Kidney (tissue), 14 donors: ENCODE results near the gene TSPAN15. TPM values are rescaled to one million over a fixed set of nuclear protein-coding genes. Genes with fewer than 3 reads are reported as not detected.
A peak's percentile ranks its signal among the peaks of the same experiment; 100 is the strongest.

ENCODE experiments used
- DNase-seq, 5 donors: peaks; one replicate each; pipeline ENCODE4 v3.0.0-alpha.2; 2013 to 2020
- FAIRE-seq: peaks from 2 replicates; lab custom pipeline; 2012; peaks lifted over from hg19 to GRCh38; lab: Jason Lieb, UNC
- H3K27ac ChIP-seq, 2 donors: one replicate each; pipeline ENCODE4 v1.7.0; 2013; ENCODE audit warnings: low read depth in 2 of 2, low read length in 2 of 2, inconsistent platforms in 1 of 2
- H3K27me3 ChIP-seq: one replicate; pipeline ENCODE4 v1.7.1; 2013; ENCODE audit warnings: low read length, inconsistent platforms; ENCODE audit not compliant: control insufficient read depth, insufficient read depth
- H3K36me3 ChIP-seq, 3 donors: one replicate each; pipeline versions ENCODE4 v1.7.0 to v1.7.1; 2013; ENCODE audit warnings: low read length in 3 of 3, control low read depth in 1 of 3, inconsistent platforms in 1 of 3; ENCODE audit not compliant: insufficient read depth in 3 of 3, control insufficient read depth in 2 of 3
- H3K4me1 ChIP-seq, 3 donors: one replicate each; pipeline versions ENCODE4 v1.7.0 to v1.7.1; 2013; ENCODE audit warnings: low read length in 3 of 3, inconsistent platforms in 1 of 3, low read depth in 1 of 3; ENCODE audit not compliant: control insufficient read depth in 2 of 3, insufficient read depth in 2 of 3
- H3K4me3 ChIP-seq, 3 donors: one replicate each; pipeline versions ENCODE4 v1.7.0 to v1.8.1; 2013; ENCODE audit warnings: low read length in 3 of 3, control low read depth in 1 of 3, inconsistent platforms in 1 of 3
- H3K9ac ChIP-seq, 3 donors: one replicate each; pipeline versions ENCODE4 v1.7.0 to v1.7.1; 2013; ENCODE audit warnings: low read length in 3 of 3, control low read depth in 1 of 3, inconsistent platforms in 1 of 3
- H3K9me3 ChIP-seq, 3 donors: one replicate each; pipeline versions ENCODE4 v1.7.0 to v1.7.1; 2013; ENCODE audit warnings: low read length in 3 of 3, control low read depth in 1 of 3, inconsistent platforms in 1 of 3; ENCODE audit not compliant: control insufficient read depth in 2 of 3, insufficient read depth in 1 of 3
- CTCF ChIP-seq: IDR thresholded peaks from 3 replicates; pipeline ENCODE4 v1.5.1; 2012; ENCODE audit warnings: mild to moderate bottlenecking, moderate library complexity, borderline replicate concordance; ENCODE audit not compliant: insufficient read depth; ENCODE audit errors: extremely low read depth
- intact Hi-C: fragments of 100-400 bp; cut with DNase I; formaldehyde crosslinking; loops from one replicate; pipeline ENCODE4 v1.11.1; 2022
- polyA plus RNA-seq: library from polyadenylated mRNA; stranded (reverse); fragments of 350-450 nt; fragmentation: Illumina TruSeq; extraction: RNeasy Lipid Tissue Mini Kit (QIAGEN cat#74804); gene quantifications from one replicate; pipeline ENCODE4 v1.2.3, GENCODE V29; 2014; ENCODE audit warnings: low read depth, low replicate concordance; ENCODE audit not compliant: insufficient read depth
- total RNA-seq: library from RNA; stranded (reverse); fragmentation: NEBNext Ultra II Directional; extraction: Animal tissue kit (Norgen Biotek cat#: 25700); gene quantifications from one replicate; pipeline ENCODE4 v1.2.1, GENCODE V29; 2021
- donor health status: control.
- donor health status: control.
- donor health status: control.
- donor health status: control.
- donor health status: control.
- donor health status: DM: yes; HTN: yes; CAD: no.
- donor health status: Normal renal cell carcinoma (clear cell type).

Gene TSPAN15
- total and polyA plus RNA-seq, 2 donors from 2014 or later = 28.2 to 65.4 TPM

DNA sequence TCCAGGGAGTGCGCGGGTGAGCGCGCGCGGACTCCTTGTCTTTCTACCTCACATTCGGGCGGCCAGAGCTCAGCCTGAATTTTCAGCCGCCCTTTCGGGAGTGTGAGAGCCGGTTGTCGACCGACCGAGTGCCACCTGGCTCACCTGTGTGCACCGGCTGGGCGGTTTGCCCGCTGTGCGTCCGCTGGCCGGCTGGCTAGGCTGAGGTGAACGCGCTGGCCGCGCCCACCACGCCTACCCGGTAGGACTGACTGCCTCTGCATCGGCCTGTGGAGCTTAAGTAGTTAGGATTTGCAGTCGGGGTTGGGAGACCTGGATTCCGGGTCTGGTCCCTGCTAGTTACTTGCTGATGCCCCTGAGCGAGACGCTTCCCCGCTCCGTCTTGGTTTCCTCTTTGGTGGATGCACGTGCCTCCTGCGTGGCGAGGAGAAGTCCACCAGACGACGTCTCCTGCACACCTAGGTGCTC, 553 bp downstream of the TSPAN15 start:
- no peak for TF ChIP-seq CTCF
- H3K9ac ChIP-seq = peak overlapping the region in 2 of 3 donors; percentile 46 to 67
- H3K27me3 ChIP-seq = no peaks in the 10 kb centered on the region
- H3K9me3 ChIP-seq = no peaks in the 10 kb centered on the region
- intact Hi-C loops = no loop called here
- peak overlapping the region; percentile 16 to 63 (median 57) for H3K4me3 ChIP-seq
- no peaks in the 10 kb centered on the region for H3K36me3 ChIP-seq
- H3K27ac ChIP-seq = peak overlapping the region; percentile 6 to 86
- H3K4me1 ChIP-seq = peaks cover 0 to 9% (median 8%) of the 10 kb centered on the region in 3 donors
- FAIRE-seq = no peak
- peak; percentile 37 to 89 (median 45) for DNase-seq

- H3K27ac ChIP-seq = no peak overlapping the region
- TF ChIP-seq CTCF = no peak
- FAIRE-seq (no peak), DNase-seq (no peak)
- no peaks in the 10 kb centered on the region for H3K36me3 ChIP-seq
- no peak overlapping the region for H3K9ac ChIP-seq
- no peaks in the 10 kb centered on the region for H3K9me3 ChIP-seq
- H3K27me3 ChIP-seq = no peaks in the 10 kb centered on the region
- intact Hi-C loops = no loop called here
- H3K4me3 ChIP-seq = peak overlapping the region in 1 of 3 donors; percentile 24
- peaks cover 0 to 9% (median 8%) of the 10 kb centered on the region in 3 donors for H3K4me1 ChIP-seq
Measured at GRCh38 chr10:69452676-69453415, 1.6 kb downstream of the TSPAN15 start.

- Histone ChIP-seq H3K4me3 (no peak overlapping the region), H3K4me1 (peaks cover 0 to 11% (median 8%) of the 10 kb centered on the region in 3 donors), H3K9me3 (no peaks in the 10 kb centered on the region), H3K9ac (no peak overlapping the region), H3K36me3 (no peaks in the 10 kb centered on the region), H3K27ac (no peak overlapping the region), H3K27me3 (no peaks in the 10 kb centered on the region)
- intact Hi-C loops = no loop called here
- DNase-seq = no peak
- TF ChIP-seq CTCF = no peak
- no peak for FAIRE-seq
Measured at GRCh38 chr10:69453795-69454194, 2.5 kb downstream of the TSPAN15 start.
